Central memory CD8-positive, alpha-beta T cell (primary cell): ENCODE data around the gene C1QTNF2.

Experiments used
- ATAC-seq: fragments of 150-1000 bp; cut with Tn5 transposase; replicated peaks from 2 replicates; pipeline ENCODE4 v1.10.0; 2022; ENCODE audit warnings: mild to moderate bottlenecking, moderate FRiP score, moderate number of reproducible peaks; ENCODE audit not compliant: poor library complexity, severe bottlenecking; ENCODE audit errors: extremely low read depth
- DNase-seq, 2 donors: peaks; one replicate each; pipeline ENCODE4 v3.0.0; 2021; ENCODE audit warnings: low spot score in 2 of 2
- H3K27ac Mint-ChIP-seq: one replicate; pipeline ENCODE4 v1.8.0; 2022; ENCODE audit warnings: low read depth, mild to moderate bottlenecking, moderate library complexity, mixed read lengths
- H3K27me3 Mint-ChIP-seq: one replicate; pipeline ENCODE4 v1.8.0; 2022; ENCODE audit warnings: mixed read lengths
- H3K36me3 Mint-ChIP-seq: one replicate; pipeline ENCODE4 v1.8.0; 2022; ENCODE audit warnings: mild to moderate bottlenecking, moderate library complexity, mixed read lengths; ENCODE audit not compliant: insufficient read depth
- H3K4me1 Mint-ChIP-seq: one replicate; pipeline ENCODE4 v1.8.0; 2022; ENCODE audit warnings: mixed read lengths
- H3K4me3 Mint-ChIP-seq: one replicate; pipeline ENCODE4 v1.8.0; 2022; ENCODE audit warnings: mild to moderate bottlenecking, moderate library complexity, mixed read lengths
- H3K9me3 Mint-ChIP-seq: one replicate; pipeline ENCODE4 v1.8.0; 2022; ENCODE audit warnings: mixed read lengths

The C1QTNF2 gene

DNA sequence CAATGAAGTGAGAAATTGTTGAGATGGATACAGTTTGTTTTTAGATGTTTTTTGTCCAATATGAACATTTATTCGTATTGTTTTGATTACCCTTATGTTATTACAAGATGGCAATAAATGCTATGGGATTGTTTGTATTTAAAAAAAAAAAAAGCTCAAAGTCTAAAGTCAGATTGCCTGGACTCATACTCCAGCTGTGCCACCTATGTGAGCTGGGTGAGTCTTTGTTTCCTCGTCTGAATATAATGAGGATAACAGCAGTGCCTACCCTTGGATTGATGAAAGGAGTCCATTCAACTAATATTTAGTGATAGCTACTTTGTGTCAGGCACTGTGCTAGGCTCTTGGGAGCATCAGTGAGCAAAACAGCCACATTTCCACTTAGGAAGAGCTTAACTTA lies 43.4 kb downstream of the C1QTNF2 start:
- Mint-ChIP-seq H3K27ac (no peak overlapping the region), H3K9me3 (no peaks in the 10 kb centered on the region), H3K27me3 (peaks cover 27% of the 10 kb centered on the region), H3K4me3 (no peak overlapping the region), H3K36me3 (no peaks in the 10 kb centered on the region), H3K4me1 (no peaks in the 10 kb centered on the region)
- DNase-seq (no peak), ATAC-seq (no peak)

GRCh38 chr5:160325716-160326115 lies 44.7 kb downstream of the C1QTNF2 start:
- Mint-ChIP-seq H3K9me3 (no peaks in the 10 kb centered on the region), H3K4me1 (no peaks in the 10 kb centered on the region), H3K4me3 (no peak overlapping the region), H3K36me3 (no peaks in the 10 kb centered on the region), H3K27me3 (peaks cover 39% of the 10 kb centered on the region), H3K27ac (no peak overlapping the region)
- no peak for ATAC-seq
- no peak for DNase-seq

DNA sequence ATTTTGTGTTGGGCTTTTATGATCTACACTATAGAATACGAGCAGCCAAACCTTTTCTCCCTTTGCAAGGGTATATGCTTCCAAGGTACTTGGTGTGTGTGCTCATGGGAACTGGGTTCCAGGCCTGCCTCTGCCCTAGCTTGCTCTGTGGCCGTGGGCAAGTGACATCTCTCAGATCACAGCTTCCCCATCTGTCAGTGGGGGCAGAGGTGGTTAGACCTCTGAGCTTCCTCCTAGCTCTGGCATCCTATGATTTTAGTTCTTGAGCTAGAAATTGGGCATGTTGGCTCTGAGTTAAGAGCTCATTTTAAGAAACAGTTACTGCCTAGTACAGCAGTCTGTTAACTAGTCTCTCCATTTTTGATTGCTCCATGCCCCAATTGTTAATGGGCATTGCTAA lies 45.5 kb downstream of the C1QTNF2 start:
- Mint-ChIP-seq H3K27ac (no peak overlapping the region), H3K36me3 (no peaks in the 10 kb centered on the region), H3K4me1 (no peaks in the 10 kb centered on the region), H3K27me3 (peaks cover 48% of the 10 kb centered on the region), H3K4me3 (no peak overlapping the region), H3K9me3 (no peaks in the 10 kb centered on the region)
- DNase-seq (no peak), ATAC-seq (no peak)

- H3K4me1 Mint-ChIP-seq = no peaks in the 10 kb centered on the region
These were observed 52.0 kb downstream of the C1QTNF2 start for GRCh38 chr5:160318409-160318808.

GRCh38 chr5:160317434-160317833 lies 53.0 kb downstream of the C1QTNF2 start:
- Mint-ChIP-seq H3K27me3 (peaks cover 89% of the 10 kb centered on the region), H3K9me3 (no peaks in the 10 kb centered on the region), H3K4me1 (peaks cover 5% of the 10 kb centered on the region), H3K4me3 (no peak overlapping the region), H3K36me3 (peaks cover 2% of the 10 kb centered on the region), H3K27ac (peak overlapping the region; percentile 23)
- DNase-seq = no peak
- no peak for ATAC-seq

More at GRCh38 chr5:160318409-160318808, 52.0 kb downstream of the C1QTNF2 start:
- Mint-ChIP-seq H3K4me3 (no peak overlapping the region), H3K27me3 (peaks cover 80% of the 10 kb centered on the region), H3K36me3 (no peaks in the 10 kb centered on the region), H3K9me3 (no peaks in the 10 kb centered on the region), H3K27ac (no peak overlapping the region)
- DNase-seq = no peak
- ATAC-seq = no peak

- Mint-ChIP-seq H3K4me3 (no peak overlapping the region), H3K36me3 (peaks cover 2% of the 10 kb centered on the region), H3K27me3 (peaks cover 85% of the 10 kb centered on the region), H3K9me3 (no peaks in the 10 kb centered on the region), H3K27ac (no peak overlapping the region), H3K4me1 (peaks cover 5% of the 10 kb centered on the region)
- ATAC-seq (no peak), DNase-seq (no peak)
These were observed 54.5 kb downstream of the C1QTNF2 start for GRCh38 chr5:160315968-160316367.

DNA sequence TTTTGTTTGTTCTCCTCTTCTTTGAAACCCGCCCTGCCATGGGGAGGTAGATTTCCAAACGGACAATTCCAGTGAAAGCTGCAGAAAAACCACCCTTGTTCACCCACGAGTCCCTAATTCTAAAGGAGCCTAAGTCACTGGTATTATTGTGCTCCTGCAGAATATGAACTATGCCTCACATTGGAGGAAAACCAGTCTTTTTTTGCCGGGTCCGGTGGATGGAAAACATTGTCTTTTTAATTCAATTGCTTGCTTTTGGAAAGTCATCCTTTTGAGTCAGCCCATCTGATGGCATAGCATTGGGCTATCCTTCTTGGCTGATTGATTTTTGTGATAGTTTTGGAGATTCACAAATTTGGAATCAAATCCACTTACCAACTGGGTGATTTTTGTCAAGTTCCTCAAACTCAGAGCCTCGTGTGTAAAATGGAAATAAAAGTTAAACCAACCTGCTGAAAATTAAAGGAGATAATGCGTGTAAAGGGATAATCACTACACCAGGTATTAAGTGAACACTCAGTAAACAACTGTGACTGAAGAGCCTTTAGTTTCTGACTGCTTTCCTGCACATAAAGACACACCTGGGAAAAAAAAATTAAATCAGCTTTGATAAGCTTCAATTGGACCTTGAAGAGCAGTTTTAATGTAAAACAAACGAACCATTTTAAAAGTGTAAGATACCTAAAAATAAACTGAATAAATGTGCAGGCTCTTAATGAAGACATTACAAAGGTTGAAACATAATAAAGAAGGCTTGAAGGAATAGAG lies 57.3 kb downstream of the C1QTNF2 start:
- ATAC-seq (no peak), DNase-seq (no peak)
- H3K27me3 Mint-ChIP-seq = peaks cover 91% of the 10 kb centered on the region
- peak overlapping the region; percentile 71 for H3K4me3 Mint-ChIP-seq
- H3K36me3 Mint-ChIP-seq = peaks cover 2% of the 10 kb centered on the region
- H3K9me3 Mint-ChIP-seq = no peaks in the 10 kb centered on the region
- peaks cover 5% of the 10 kb centered on the region for H3K4me1 Mint-ChIP-seq
- no peak overlapping the region for H3K27ac Mint-ChIP-seq

GRCh38 chr5:160312134-160312959 lies 58.1 kb downstream of the C1QTNF2 start, which contains the start of gene CCNJL:
TSS of gene CCNJL (minus strand) at chr5:160312564. CDS start at chr5:160311923, 641 bp downstream.
- no peak within 1 kb of the TSS for H3K27ac Mint-ChIP-seq
- H3K27me3 Mint-ChIP-seq = peaks cover 91% of the 10 kb centered on the region
- peak within 1 kb of the TSS; percentile 71 for H3K4me3 Mint-ChIP-seq
- ATAC-seq (no peak), DNase-seq (no peak)
- H3K36me3 Mint-ChIP-seq = peaks cover 2% of the 10 kb centered on the region
- H3K9me3 Mint-ChIP-seq = no peaks in the 10 kb centered on the region
- H3K4me1 Mint-ChIP-seq = peaks cover 5% of the 10 kb centered on the region

- Mint-ChIP-seq H3K27ac (no peak overlapping the region), H3K4me3 (peak overlapping the region; percentile 45), H3K27me3 (peaks cover 87% of the 10 kb centered on the region), H3K9me3 (no peaks in the 10 kb centered on the region), H3K4me1 (peaks cover 5% of the 10 kb centered on the region), H3K36me3 (peaks cover 2% of the 10 kb centered on the region)
- ATAC-seq (no peak), DNase-seq (no peak)
These were observed 58.8 kb downstream of the C1QTNF2 start for GRCh38 chr5:160311491-160312133.

DNA sequence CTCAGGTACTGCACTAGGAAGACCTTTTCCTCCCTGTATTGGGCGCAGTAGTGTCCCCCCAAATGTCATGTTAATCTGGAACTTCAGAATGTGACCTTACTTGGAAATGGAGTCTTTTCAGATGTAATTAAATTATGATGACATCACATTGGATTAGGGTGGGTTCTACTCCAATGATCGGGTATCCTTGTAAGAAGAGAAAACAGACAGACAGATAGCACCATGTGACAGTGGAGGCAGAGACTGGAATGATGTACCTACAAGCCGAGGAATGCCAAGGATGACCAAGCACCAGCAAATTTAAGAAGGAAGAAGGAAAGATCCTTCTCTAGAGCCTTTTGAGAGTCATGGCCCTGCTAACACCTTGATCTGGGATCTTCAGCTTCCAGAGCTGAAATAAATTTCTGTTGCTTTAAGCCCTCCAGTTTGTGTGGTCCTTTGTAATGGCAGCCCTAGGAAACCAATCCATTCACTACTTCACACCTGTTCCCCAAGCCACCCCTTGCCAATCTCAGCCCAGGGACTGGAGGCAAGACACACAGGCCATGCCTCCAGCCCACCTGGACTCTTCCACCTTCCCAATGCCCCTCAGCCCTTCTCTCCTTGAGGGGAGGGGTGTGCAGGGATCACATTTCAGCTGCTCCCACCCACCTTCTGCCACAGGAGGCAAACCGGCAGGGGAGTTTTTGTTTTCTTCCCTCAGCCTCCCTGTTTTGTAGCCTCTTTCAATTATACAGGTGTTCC lies 59.7 kb downstream of the C1QTNF2 start:
- DNase-seq (no peak), ATAC-seq (no peak)
- Mint-ChIP-seq H3K27me3 (peaks cover 86% of the 10 kb centered on the region), H3K9me3 (no peaks in the 10 kb centered on the region), H3K27ac (no peak overlapping the region), H3K4me1 (peaks cover 5% of the 10 kb centered on the region), H3K4me3 (no peak overlapping the region), H3K36me3 (peaks cover 2% of the 10 kb centered on the region)

GRCh38 chr5:160310140-160310539 lies 60.3 kb downstream of the C1QTNF2 start:
- no peak overlapping the region for H3K4me3 Mint-ChIP-seq
- no peaks in the 10 kb centered on the region for H3K9me3 Mint-ChIP-seq
- H3K27ac Mint-ChIP-seq = no peak overlapping the region
- peaks cover 2% of the 10 kb centered on the region for H3K36me3 Mint-ChIP-seq
- H3K4me1 Mint-ChIP-seq = peaks cover 5% of the 10 kb centered on the region
- DNase-seq = no peak
- ATAC-seq = no peak
- H3K27me3 Mint-ChIP-seq = peaks cover 86% of the 10 kb centered on the region

- Mint-ChIP-seq H3K27me3 (peaks cover 72% of the 10 kb centered on the region), H3K27ac (no peak overlapping the region), H3K9me3 (no peaks in the 10 kb centered on the region), H3K4me3 (no peak overlapping the region), H3K4me1 (no peaks in the 10 kb centered on the region), H3K36me3 (no peaks in the 10 kb centered on the region)
- no peak for DNase-seq
- ATAC-seq = no peak
These were observed 63.7 kb downstream of the C1QTNF2 start for GRCh38 chr5:160306696-160307095.
